Activated naive CD4-positive, alpha-beta T cell treated with anti-CD3 and anti-CD28 coated beads, Interleukin-2, amount 50 U/mL, for 16 hours (primary cell): ENCODE results near the gene HAPLN3.

Experiments
- DNase-seq: peaks from one replicate; pipeline ENCODE4 v3.0.0-alpha.2; 2020

Gene HAPLN3

DNA sequence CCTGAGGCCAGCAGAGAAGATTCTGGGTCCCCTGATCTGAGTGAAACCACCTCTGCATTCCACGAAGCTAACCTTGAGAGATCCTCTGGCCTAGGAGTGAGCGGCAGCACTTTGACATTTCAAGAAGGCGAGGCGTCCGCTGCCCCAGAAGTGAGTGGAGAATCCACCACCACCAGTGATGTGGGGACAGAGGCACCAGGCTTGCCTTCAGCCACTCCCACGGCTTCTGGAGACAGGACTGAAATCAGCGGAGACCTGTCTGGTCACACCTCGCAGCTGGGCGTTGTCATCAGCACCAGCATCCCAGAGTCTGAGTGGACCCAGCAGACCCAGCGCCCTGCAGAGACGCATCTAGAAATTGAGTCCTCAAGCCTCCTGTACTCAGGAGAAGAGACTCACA lies 36.4 kb downstream of the HAPLN3 start:
- no peak for DNase-seq

DNA sequence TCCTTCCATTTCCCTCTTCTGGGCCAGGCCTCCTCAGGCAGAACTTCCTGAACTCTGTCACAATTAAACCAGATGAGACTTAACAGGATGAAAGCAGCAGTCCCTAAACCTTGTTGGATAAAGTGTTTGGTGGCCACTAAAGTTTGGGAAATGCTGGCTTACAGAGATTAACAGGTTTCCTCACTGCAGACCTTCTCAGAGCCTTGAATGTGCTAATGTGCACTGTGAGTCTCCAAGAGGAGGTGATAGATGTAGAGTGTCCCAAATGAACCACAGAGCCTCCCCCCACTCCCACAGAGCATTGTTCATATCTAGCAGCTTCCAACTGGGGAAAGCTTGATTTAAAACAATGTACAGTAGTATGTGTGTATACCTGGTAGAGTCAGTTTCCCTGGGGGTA lies 42.9 kb downstream of the HAPLN3 start:
- DNase-seq = no peak

DNA sequence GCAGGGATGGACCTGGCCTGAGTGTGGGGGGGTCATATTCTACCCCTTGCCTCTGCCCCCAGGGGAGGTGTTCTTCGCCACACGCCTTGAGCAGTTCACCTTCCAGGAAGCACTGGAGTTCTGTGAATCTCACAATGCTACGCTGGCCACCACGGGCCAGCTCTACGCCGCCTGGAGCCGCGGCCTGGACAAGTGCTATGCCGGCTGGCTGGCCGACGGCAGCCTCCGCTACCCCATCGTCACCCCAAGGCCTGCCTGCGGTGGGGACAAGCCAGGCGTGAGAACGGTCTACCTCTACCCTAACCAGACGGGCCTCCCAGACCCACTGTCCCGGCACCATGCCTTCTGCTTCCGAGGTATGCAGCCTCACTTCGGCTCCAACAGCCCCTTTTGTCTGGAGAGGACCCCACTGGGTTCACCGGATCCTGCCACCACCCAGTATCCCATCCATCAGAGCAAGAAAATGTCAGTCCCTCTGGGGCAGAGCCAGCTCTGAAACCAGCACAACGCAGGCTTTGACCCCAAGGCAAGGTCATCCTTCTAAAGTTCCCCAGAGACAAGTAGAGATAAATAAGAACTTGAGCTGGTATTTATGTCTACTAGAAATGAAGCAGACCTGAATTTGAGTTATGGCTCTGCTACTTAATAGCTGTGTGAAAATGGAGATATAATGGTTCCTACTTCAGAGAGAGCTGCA lies 45.8 kb downstream of the HAPLN3 start:
- DNase-seq = no peak

DNA sequence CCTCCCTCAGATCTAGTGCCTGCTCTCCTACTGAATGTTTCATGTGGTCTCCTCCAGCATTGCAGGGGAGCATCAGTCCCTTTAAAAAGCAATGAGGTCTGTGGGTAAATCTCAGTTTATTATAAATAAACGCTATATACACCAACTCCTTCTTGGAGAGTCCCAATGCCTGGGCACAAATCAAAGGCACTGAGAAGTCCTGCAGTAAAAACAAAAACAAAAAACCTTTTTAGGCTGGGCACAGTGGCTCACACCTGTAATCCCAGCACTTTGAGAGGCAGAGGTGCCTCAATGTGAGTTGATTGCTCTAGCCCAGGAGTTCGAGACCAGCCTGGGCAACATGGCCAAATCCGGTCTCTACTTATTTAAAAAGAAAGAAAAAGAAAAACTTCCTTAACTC lies 47.1 kb downstream of the HAPLN3 start:
- DNase-seq = no peak

DNA sequence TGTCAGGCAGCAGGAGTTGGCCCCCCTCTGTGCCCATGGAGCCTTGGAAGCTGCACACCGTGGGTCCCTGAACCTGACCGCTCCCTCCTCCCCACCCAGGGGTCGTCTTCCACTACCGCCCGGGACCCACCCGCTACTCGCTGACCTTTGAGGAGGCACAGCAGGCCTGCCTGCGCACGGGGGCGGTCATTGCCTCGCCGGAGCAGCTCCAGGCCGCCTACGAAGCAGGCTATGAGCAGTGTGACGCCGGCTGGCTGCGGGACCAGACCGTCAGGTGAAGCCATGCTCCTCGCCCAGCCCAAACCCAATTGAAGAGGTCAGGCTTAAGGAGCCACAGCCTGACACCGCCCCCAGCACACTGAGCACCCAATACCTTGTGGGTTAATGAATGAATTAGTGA lies 48.2 kb downstream of the HAPLN3 start:
- DNase-seq = no peak

DNA sequence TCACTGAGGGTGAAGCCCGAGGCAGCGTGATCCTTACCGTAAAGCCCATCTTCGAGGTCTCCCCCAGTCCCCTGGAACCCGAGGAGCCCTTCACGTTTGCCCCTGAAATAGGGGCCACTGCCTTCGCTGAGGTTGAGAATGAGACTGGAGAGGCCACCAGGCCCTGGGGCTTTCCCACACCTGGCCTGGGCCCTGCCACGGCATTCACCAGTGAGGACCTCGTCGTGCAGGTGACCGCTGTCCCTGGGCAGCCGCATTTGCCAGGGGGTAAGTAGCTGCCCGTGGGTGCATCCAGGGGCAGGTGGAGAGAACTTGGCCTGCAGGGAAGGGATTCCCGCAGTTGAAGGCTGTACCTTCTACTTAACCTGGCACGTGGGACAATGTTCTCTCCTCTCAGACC lies 49.7 kb downstream of the HAPLN3 start:
- DNase-seq = no peak

DNA sequence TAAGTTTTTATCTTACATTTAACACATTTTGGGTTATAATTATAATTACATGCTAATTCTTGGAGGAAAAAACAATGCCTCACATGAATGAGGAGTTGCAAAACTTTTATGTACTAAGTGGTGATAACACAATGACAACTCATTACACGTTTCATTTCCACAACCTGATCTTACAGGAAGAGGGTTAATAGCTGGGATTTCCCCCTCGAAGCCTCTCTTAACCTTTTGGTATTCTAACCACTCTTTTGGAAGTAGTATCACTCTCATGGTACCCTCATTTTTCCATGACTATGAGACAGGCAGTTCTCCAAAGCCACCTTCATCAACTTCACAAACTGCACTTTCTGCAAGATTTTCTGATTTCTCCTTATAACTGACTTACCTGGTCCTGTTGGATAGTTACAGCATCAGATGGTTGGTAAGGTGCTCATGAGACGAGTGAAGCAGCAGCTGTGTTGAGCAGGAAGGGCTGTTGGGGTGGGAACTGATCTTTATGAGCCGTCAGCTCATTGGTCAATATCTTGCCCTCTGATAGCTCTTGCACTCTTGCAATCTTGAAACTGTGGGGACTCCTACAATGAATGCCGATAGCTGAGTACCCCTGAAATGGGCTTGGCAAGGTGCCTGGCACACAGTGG lies 50.5 kb downstream of the HAPLN3 start:
- DNase-seq = no peak

DNA sequence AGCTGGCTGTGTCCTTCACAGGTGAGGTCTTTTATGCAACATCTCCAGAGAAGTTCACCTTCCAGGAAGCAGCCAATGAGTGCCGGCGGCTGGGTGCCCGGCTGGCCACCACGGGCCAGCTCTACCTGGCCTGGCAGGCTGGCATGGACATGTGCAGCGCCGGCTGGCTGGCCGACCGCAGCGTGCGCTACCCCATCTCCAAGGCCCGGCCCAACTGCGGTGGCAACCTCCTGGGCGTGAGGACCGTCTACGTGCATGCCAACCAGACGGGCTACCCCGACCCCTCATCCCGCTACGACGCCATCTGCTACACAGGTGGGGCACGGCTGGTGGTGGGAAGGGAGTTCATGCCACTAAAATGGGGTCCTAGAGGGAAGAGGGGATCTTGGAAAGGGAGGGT lies 52.0 kb downstream of the HAPLN3 start:
- DNase-seq = no peak

DNA sequence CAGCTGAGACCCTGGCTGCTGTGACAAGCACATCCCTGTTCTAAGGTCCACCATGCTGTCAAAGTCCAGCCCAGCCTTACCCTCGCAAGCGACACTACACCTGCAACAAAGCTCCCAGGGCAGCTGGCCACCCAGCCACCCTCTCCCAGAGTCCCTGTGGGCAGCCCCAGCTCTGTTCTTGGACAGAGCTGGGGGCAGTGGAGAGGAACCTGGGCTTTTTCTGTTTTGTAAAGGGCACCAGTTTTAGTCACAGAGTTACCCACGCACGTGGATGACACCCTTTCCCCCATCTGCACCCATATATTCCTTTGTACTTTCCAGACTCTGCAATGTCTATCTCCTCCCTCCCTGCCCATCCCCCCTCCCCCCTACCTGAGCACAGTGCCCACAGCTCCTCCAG lies 53.2 kb downstream of the HAPLN3 start:
- DNase-seq = no peak

DNA sequence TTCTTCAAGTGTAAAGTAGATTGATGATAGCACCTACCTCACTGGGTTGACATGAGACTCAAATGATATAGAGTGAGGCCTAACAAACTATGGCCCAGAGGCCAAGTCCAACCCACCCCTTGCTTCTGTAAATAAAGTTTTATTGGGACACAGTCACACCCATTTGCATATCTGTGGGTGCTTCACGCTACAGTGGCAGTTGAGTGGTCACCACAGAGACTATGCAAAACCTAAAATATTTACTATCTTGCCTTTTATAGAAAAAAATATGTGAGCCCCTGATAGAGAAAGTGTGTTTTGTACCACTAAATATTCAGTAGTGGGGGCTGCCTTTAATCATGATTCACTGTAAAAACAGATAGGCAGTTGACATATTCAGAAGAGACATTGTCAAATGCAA lies 54.1 kb downstream of the HAPLN3 start:
- no peak for DNase-seq

DNA sequence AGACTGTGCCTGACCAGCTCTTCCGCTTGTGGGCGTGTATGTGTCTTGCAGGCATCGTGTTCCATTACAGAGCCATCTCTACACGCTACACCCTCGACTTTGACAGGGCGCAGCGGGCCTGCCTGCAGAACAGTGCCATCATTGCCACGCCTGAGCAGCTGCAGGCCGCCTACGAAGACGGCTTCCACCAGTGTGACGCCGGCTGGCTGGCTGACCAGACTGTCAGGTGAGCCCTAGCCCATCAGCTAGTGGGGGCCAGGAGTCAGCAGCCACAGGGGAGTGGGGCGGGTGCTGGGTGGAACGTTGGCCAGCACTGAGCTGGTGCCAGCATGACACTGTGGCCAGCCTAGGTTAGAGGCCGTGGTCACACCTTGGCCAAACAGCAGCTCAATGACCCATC lies 55.4 kb downstream of the HAPLN3 start:
- no peak for DNase-seq

DNA sequence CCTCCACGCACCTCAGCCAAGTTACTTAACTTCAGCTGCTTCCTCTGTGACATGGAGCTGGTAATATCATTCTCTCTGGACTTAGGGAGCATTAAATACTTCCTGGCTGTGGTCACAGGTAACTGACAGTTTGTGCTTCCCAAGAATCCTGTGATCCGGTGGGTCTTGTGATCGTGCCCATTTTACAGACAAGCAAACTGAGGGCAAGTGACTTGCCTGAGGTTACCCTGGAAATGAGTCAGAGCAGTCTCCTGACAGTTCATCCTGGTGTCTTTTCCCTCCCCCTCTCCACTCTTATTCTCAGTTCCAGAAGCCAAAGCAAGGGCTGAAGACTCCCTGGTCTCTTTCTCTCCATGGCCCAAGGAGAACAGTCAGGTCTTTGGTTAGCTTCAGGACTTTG lies 56.2 kb downstream of the HAPLN3 start:
- DNase-seq = no peak

DNA sequence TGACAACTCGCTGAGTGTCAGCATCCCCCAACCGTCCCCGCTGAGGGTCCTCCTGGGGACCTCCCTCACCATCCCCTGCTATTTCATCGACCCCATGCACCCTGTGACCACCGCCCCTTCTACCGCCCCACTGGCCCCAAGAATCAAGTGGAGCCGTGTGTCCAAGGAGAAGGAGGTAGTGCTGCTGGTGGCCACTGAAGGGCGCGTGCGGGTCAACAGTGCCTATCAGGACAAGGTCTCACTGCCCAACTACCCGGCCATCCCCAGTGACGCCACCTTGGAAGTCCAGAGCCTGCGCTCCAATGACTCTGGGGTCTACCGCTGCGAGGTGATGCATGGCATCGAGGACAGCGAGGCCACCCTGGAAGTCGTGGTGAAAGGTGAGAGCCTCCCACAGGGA lies 56.7 kb downstream of the HAPLN3 start:
- no peak for DNase-seq

DNA sequence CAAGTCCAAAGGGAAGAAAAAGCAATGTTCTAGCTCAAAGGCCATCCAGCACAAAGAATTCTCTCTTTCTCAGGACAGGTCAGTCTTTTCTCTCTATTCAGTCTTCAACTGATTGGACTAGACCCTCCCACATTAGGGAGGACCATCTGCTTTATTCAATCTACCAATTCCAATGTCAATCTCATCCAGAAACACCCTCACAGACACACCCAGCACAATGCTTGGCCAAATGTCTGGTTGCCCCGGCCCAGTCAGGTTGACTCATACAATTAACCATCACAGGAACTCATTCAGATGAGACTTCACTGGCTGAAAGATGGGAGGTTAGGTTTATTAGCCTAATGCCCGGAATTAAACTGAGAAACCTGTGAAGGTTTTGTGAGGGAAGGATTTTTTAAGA lies 59.7 kb downstream of the HAPLN3 start:
- no peak for DNase-seq

DNA sequence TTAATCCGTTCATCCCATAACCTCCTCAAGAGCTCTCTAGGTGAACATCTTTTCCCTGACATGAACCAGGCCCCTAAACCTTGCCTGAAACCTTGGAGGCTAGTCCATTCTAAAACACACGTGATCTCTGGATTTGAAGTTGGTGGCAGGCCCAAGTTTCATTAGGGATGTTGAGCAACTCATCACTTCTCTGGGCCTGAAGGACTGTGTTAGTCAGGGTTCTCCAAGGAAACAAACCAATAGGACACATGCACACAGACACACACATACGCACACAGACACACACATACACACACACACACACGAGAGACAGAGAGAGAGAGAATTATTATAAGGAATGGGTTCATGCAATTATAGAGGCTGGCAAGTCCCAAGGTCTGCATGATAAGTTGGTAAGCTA lies 60.2 kb downstream of the HAPLN3 start:
- DNase-seq = no peak

DNA sequence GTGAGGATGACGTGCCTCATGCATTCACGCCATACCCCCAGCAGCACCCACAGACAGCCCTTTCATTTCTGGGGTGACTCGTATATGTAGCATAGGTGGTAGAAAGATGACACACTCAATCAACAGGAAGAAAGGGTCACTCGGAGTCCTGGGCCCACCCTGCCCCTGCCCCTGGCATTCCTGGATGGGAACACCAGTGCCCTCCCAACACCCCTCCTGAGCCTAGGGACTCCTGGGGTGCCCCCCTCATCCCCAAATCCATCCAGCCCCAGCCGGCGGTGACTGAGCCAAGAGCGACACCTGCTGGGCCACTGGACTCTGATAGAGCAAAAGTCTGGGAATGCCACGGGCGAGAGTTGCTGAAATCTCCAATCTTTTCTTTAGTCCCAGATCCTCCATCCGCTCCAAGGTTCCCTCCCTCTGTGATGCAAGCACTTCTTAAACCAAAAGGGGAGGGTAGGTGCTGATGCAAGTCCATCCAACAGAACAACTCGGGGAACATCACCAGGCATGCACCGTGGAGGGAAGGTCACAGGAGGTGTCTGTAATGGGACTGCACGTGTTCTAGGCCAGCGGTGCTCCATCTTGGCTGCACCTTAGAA lies 61.0 kb downstream of the HAPLN3 start:
- DNase-seq = no peak

DNA sequence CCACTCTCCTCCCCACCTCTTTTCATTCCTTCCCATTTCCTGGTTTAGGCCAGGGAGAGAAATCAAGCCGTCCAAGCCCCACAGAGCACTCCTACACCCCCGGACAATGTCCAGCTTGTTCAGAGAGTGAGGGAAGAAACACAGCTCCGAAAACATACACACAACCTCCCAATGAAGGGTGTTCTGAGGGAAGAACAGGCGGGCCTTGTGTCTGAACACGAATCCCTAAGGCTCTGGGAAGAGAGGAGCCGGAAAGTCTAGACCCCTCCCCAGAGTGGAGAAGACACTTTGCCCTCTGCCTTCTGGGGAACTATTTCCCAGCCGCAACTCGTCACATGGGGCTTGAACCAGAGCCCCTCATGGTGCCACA lies 61.6 kb downstream of the HAPLN3 start:
- DNase-seq = no peak

DNA sequence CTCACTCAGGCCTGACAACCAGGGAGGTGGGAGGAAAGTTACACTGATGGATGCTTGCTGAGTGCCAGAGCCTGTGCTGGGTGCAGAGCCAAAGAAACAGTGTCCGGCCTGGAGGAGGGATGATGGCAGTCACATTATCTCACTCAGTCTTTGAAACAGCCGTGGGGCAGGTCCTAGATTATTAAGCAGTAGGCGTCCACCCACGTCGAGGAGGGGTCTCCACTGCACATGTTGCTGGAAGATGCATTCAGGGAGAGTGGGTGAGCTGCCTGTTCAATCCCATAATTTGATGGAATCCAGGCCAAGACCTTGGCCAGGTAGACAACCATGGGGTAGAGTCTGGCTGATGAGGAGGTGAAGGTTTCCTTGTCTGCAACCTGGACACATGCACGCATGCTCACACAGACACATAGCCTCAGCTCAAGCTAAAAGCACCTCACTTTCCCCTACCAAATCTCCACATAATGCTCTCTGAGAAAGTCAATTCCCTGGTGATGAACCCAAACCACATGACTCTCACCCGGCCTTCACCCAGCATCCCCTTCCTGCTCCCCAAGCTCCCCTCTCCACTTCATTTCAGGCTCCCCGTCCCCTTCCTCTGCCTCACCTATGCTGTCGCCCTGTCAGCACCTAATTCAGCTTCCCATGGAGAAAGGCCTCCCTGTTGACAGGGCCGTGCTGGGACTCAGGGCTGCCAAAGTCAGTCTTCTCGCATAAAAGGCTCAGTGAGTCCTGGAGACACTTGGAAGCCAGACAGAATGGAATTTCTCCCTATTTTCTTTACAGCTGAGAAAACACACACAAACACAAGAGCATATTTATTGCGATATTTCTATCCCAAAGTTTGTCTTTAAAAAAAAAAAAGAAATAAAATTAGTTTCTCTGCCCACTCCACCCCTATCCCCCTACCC lies 62.3 kb downstream of the HAPLN3 start:
- DNase-seq = no peak

DNA sequence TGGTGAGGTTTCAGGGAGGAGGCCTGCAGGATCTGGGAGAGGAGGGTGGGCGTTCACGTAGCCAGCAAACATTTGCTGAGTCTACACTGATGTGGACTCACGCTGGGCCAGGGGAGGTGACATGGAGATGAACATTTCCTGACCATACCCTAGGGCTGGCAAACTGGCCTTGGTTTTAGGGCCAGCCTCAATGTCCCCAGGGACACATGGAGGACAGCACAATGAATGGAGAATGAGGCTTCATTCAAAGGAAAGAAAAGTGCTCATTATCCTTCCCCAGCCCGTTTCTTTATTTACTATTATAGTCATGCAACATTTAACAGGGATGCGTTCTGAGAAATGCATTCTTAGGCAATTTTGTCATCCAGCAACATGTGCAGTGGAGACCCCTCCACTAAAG lies 65.3 kb downstream of the HAPLN3 start:
- no peak for DNase-seq

DNA sequence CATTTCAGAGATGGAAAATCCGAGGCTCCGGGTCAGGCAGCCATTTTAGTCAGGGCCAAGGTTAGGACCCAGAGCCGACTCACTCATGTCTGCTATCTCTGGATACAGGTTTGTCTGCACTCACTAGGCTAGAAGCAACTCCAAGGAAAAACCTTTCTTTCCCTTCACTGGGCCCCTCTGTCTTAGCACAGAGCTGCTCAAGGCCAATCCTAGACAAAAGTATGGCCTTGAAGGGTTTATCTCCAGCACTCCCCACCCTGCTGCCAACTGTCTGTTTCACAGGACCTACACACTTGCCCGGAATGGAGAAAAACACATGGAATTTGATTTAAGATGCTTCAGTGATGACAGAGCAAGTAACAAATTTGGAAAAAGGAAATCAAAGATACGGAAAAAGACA lies 66.6 kb downstream of the HAPLN3 start:
- no peak for DNase-seq
